ENCODE measurements around the gene PNPLA3.

The PNPLA3 gene

DNA sequence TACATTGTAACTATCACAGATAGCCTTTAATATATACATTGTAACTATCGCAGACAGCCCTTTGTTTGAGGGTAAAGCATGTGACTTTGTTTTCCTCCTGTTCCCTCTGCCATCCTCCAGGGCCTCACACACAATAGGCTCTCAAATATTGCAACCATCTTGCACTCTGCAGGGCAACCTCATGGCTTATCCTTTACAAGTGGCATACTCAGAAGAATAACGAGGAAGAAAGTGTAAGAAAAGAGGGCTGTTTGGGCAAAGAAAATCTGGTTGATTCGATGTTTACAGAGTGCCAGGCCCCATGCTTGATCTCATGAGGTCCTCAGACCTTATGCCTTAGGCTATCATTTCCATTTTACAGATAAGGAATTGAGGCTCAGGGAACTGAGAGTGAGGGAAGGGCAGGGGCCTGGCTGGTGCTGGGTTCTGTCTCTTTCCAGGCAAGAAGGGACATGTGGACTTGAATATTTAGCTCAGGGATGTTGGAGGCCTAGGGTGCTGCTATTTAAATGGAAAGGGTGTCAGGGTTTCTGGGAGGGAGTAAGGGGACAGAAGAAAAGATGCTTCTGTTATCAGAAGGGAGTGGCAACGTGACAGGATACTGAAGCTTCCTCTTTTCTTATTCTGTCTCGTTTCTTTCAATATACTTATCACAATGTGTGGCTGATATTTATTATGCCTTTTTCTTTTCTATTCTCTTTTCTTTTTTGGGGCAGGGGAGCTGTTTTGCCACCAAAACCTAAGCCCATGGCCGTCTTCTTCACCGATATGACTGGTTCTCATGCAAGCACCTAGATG is 30.6 kb downstream of the PNPLA3 start:
- peak overlapping the region; percentile 93 for H3K4me3 ChIP-seq (replicated peaks; ENCODE audit: low read depth, low read length)
- TF ChIP-seq, protein P1, sequence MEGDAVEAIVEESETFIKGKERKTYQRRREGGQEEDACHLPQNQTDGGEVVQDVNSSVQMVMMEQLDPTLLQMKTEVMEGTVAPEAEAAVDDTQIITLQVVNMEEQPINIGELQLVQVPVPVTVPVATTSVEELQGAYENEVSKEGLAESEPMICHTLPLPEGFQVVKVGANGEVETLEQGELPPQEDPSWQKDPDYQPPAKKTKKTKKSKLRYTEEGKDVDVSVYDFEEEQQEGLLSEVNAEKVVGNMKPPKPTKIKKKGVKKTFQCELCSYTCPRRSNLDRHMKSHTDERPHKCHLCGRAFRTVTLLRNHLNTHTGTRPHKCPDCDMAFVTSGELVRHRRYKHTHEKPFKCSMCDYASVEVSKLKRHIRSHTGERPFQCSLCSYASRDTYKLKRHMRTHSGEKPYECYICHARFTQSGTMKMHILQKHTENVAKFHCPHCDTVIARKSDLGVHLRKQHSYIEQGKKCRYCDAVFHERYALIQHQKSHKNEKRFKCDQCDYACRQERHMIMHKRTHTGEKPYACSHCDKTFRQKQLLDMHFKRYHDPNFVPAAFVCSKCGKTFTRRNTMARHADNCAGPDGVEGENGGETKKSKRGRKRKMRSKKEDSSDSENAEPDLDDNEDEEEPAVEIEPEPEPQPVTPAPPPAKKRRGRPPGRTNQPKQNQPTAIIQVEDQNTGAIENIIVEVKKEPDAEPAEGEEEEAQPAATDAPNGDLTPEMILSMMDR (IDR thresholded peaks at IDR 0.05; ENCODE audit: low read length, missing control alignments): no peak
- DNase-seq (ENCODE audit: low read depth): no peak

DNA sequence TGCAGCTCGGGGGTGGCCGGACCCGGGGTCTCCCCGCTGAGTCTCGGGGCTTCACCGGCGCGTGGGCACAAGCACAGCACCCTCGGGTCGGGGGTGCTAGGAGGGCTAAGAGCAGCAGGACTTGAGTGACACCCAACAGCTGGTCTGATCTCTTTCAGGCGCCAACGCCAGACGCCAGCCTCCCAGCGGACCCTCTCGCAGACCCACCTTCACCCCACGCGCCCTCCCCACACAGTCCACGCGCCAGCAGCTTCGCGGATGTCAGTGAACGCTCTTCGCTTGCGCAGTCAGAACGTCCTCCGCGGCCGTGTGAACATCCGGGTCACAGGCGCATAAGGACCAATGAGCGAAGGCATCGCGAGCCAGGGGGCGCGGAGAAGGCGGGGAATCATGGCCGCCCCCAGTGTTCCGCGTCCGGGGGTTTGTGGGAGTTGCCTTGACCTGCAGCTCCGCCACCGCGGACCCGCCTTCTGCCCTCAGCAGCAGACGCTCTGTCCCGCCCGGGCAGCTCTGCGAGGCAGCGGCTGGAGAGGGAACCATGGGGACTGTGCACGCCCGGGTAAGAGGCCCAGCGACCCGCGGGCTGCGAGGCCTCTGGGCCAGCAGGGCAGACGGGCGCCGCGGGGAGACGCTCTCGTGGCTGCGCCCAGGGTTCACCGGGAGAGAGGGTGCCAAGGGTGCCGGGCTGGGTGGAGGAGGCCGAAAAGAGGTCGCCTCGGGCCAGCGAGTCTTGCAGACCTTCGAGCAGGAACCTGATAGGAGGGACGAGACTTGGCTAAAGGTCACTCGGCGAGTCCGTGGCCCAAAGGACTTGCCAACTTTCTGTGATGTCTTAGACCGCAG is 31.7 kb downstream of the PNPLA3 start, which contains the start of gene SAMM50:
Gene SAMM50 (plus strand): TSS at position 403 of the 843 bp plus-strand sequence. CDS start 136 bp downstream, at position 539.
- peak within 1 kb of the TSS; percentile 93 for H3K4me3 ChIP-seq (replicated peaks; ENCODE audit: low read depth, low read length)
- peak; percentile 92 for DNase-seq (ENCODE audit: low read depth)
- TF ChIP-seq, protein P1 (IDR thresholded peaks at IDR 0.05; ENCODE audit: low read length, missing control alignments): no peak

DNA sequence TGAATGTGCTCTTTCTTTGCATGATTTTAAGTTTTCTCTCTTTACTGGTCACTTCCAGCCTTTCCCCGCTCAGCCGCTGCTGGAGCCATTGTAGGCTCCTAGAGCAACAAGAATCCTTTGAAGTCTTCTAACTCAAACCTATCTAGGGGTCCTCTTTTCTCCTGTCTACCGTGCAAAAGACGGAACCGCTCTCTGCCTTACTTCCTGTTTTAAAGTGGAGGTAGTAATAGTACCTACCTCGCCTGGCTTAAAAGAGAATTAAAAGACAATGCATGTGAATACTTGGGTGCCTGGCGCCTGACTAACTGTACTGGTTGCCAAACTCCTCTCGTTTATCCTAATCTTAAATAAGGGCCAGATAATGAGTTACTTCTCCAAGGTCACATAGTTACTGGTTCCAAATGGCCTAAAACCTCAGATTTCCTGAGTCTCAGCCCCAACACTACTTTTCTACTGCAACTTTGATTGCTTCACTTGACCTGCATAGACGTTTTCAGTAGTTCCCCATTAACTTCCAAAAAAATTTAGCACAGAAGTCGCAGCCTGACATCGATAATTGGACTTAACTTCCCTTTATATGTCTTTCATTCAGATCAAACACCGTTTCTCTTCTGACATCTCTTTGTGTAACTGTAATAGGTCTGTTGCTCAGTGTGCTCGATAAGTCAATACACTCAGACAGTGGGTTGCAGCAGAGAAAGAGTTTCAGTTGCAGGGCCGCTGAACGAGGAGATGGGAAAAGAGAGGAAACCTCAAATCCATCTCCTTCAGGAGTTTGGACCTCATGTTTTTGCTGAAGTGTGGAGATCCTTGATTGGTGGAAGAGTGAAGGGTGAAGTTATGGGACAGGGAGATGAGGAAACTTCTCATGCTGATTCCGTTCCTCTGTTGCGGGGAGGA is 32.5 kb downstream of the PNPLA3 start:
- TF ChIP-seq, protein P1 (IDR thresholded peaks at IDR 0.05; ENCODE audit: low read length, missing control alignments): no peak
- peak; percentile 18 for DNase-seq (ENCODE audit: low read depth)
- peak overlapping the region; percentile 93 for H3K4me3 ChIP-seq (replicated peaks; ENCODE audit: low read depth, low read length)

DNA sequence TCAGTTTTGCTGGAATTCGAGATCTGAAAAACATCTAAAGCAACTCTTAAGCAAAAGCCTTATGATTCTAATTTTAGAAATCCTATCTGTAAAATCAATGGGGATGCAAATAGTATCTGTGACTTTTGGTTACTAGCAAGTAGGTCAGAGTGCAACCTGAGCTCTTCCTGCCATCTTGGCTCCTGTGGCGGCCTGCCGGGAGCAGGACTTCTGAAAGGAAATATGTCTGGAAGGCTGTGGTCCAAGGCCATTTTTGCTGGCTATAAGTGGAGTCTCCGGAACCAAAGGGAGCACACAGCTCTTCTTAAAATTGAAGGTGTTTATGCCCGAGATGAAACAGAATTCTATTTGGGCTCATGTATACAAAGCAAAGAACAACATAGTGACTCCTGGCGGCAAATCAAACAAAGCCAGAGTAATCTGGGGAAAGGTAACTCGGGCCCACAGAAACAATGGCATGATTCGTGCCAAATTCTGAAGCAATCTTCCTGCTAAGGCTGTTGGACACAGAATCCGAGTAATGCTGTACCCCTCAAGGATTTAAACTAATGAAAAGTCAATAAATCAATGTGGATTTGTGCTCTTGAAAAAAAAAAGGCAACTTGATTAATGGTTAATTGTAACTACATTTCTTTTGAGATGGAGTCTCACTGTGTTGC is 33.3 kb downstream of the PNPLA3 start:
- H3K4me3 ChIP-seq (replicated peaks; ENCODE audit: low read depth, low read length): peak overlapping the region; percentile 93
- TF ChIP-seq, protein P1 (IDR thresholded peaks at IDR 0.05; ENCODE audit: low read length, missing control alignments): no peak
- peak; percentile 65 for DNase-seq (ENCODE audit: low read depth)

DNA sequence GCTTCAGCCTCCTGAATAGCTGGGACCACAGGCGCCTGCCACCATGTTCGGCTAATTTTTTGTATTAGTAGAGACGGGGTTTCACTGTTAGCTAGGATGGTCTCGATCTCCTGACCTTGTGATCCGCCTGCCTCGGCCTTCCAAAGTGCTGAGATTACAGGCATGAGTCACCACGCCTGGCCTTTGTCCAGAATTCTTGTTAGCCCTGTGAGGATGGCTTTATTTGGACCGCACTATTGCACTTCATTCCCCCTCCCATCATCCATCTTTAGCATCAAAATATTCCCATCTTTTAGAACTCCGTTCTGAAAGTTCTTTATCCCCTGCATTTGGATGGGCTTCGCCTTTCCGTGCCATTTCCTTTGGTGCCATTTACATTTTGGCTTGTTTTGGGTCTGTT is 34.3 kb downstream of the PNPLA3 start:
- H3K4me3 ChIP-seq (replicated peaks; ENCODE audit: low read depth, low read length): no peak overlapping the region
- TF ChIP-seq, protein P1 (IDR thresholded peaks at IDR 0.05; ENCODE audit: low read length, missing control alignments): no peak
- DNase-seq (ENCODE audit: low read depth): peak; percentile 40

GRCh38 chr22:43964314-43964857 is 40.8 kb downstream of the PNPLA3 start:
- no peak for DNase-seq (ENCODE audit: low read depth)
- no peak overlapping the region for H3K4me3 ChIP-seq (replicated peaks; ENCODE audit: low read depth, low read length)
- TF ChIP-seq, protein P1 (IDR thresholded peaks at IDR 0.05; ENCODE audit: low read length, missing control alignments): no peak
